HL-60/S4 treated with phorbol 12-myristate 13-acetate at 8.2 ng/mL for 4 days and 3 days (cell line): ENCODE measurements around the gene HPSE2.

Experiments used
- in situ Hi-C: fragments of 300-500 bp; cut with MboI; formaldehyde crosslinking; loops from 2 replicates; pipeline ENCODE4 v1.15.0; 2022; ENCODE audit warnings: low sequenced_read_pairs

Gene HPSE2

GRCh38 chr10:98713586-98713985 is 522.1 kb downstream of the HPSE2 start:
- in situ Hi-C loops: no loop called here

DNA sequence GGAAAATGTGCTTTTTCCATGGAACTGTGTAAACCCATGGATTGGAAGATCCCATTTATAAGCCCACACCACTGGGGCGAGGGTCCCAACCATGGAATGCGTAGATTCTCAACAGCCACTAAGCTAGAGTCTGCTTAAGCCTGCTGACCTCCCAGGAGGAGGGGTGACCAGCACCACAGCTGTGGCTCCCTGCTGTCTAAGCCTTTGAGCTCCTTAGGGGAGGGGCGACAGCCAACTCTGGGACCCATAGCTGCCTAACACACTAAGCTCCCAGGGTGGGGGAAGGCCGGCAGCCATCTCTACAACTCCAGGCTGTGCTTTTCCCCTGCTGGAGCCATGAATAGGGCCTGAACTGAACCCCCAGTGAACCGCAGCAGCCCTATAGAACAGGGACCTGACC is 539.1 kb downstream of the HPSE2 start:
- in situ Hi-C loops: no loop called here

- in situ Hi-C loops: no loop called here
These were observed 540.8 kb downstream of the HPSE2 start for GRCh38 chr10:98694883-98695282.

GRCh38 chr10:98694014-98694413 is 541.6 kb downstream of the HPSE2 start:
- in situ Hi-C loops: no loop called here

DNA sequence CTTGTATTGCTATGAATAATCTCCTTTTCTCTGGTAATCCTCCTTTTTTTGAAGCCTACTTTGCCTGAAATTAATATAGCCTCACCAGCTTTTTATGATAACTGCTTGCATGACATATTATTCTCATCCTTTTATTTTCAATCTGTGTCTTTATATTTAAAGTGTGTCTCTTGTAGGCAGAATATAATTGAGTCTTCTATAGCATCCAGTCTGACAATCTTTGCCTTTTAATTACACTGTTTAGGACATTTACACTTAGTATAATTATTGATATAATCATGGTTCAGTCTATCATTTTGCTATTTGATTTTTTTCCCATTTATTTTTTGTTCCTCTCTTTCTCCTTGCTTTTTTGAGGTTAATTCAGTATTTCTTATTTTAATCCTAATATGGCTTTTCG is 548.0 kb downstream of the HPSE2 start:
- in situ Hi-C loops: no loop called here

DNA sequence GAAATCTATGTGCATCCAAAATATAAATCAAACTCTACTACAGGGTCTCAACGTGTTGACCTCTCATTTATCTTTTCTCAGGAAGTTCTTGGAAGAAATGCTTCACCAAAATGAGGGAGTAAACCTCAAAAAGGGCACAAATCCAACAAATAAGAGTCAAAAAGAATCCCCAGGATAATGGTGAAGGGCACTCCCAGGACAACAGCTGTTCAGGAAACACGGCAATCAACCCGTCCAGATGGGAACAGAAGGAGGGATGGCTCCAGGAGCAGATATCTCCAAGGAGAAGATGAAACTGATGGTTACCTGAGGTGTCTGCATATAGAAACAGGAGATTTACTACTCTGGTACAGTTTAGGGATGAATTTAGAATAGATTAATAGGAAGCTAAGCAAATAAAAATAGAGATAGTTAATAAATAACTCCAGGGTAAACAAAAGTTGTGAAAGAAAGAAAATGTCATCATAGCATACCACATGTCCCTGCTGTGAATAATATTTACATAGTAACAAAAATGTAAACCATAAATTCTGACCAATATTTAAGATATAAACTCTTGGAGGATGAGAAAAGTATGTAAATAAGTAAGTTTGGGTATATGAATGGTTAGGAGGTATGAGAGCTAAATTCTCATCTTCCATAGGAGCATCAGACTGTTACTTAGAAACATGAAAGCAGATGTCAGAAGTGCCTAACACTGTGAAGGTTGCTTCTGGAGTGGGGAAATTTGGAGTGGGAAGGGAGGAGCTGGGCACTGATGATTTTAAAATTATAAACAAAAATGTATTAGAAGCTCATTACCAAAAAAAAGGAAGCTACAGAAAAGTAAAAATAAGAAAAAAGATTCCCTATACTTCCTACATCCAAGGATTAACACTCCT is 551.4 kb downstream of the HPSE2 start:
- in situ Hi-C loops: no loop called here

- in situ Hi-C loops: no loop called here
These were observed 558.8 kb downstream of the HPSE2 start for GRCh38 chr10:98676895-98677294.

DNA sequence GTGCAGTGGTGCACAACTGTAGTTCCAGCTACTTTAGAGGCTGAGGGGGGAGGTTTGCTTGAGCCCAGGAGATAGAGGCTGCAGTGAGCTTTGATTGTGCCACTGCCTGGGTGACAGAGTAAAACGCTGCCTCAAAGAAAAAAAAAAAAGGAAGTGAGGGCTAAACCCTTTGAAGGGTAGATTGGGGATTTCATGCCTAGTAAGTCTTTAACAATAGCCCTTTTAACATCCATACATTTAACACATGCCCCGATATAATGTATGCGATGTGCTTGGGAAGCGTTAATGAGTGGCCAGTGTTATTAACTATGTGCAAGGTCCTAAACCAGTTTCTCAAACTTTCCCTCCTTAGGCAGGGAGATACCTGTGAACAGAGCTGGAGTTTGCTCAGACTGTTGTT is 559.8 kb downstream of the HPSE2 start:
- in situ Hi-C loops: no loop called here

GRCh38 chr10:98673171-98673782 is 562.4 kb downstream of the HPSE2 start:
- in situ Hi-C loops: no loop called here

GRCh38 chr10:98667081-98667480 is 568.6 kb downstream of the HPSE2 start:
- in situ Hi-C loops: loop anchor here (10.0 kb wide), 1 partner anchor 192 kb away; no protein-coding TSS in a partner anchor

DNA sequence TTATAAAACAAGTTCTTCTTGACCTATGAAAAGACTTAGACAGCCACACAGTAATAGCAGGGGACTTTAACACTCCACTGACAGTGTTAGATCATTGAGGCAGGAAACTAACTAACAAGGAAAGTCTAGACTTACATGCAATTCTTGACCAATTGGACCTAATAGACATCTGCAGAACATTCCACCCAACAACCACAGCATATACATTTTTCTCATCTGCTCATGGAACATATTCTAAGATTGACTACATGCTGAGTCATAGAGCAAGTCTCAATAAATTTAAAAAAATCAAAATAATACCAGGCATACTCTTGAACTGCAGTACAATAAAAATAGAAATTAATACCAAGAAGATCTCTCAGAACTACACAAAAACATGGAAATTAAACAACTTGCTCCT is 569.4 kb downstream of the HPSE2 start:
- in situ Hi-C loops: loop anchor here (10.0 kb wide), 1 partner anchor 191 kb away; no protein-coding TSS in a partner anchor

- in situ Hi-C loops: loop anchor here (10.0 kb wide), 1 partner anchor 190 kb away; no protein-coding TSS in a partner anchor
These were observed 571.2 kb downstream of the HPSE2 start for GRCh38 chr10:98664329-98665042.

DNA sequence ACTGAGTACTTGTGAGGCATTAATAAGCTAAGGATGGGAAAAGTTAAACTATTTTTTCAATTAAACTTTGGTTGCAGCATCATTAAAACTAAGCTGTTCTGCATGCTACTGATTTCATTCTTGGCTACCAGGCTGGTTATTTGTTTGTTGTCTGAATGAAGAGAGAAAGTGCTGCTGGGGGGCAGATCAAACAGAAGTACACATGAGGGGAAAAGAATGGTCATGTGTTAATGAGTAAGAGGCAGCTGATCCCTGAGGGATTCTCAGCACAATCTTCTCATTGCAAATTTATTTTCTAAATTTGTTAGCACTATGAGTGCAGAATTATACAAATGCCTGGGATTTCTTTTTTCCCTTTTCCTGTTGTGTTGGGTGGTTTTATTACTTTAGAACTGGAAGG is 575.7 kb downstream of the HPSE2 start:
- in situ Hi-C loops: loop anchor here (10.0 kb wide), 1 partner anchor 185 kb away; no protein-coding TSS in a partner anchor

GRCh38 chr10:98655492-98655891 is 580.2 kb downstream of the HPSE2 start:
- in situ Hi-C loops: no loop called here

DNA sequence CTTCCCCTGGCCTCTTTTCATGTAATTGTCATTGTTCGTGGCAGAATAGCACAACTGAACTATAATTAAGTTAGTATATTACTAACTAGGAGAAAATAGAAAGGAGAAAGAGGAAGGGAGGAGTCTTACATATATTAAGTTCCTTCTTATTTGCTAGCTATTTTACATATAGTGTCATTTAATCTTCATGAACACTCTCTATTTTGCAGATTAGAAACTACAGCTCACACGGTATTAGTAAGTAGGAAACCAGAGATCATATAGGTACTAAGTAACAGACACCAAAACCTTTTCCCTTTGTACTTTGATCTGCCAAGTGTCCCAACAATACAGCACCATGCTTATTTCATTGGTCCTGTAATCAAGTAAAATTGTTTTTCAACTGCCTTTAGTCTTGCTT is 586.5 kb downstream of the HPSE2 start:
- in situ Hi-C loops: no loop called here

DNA sequence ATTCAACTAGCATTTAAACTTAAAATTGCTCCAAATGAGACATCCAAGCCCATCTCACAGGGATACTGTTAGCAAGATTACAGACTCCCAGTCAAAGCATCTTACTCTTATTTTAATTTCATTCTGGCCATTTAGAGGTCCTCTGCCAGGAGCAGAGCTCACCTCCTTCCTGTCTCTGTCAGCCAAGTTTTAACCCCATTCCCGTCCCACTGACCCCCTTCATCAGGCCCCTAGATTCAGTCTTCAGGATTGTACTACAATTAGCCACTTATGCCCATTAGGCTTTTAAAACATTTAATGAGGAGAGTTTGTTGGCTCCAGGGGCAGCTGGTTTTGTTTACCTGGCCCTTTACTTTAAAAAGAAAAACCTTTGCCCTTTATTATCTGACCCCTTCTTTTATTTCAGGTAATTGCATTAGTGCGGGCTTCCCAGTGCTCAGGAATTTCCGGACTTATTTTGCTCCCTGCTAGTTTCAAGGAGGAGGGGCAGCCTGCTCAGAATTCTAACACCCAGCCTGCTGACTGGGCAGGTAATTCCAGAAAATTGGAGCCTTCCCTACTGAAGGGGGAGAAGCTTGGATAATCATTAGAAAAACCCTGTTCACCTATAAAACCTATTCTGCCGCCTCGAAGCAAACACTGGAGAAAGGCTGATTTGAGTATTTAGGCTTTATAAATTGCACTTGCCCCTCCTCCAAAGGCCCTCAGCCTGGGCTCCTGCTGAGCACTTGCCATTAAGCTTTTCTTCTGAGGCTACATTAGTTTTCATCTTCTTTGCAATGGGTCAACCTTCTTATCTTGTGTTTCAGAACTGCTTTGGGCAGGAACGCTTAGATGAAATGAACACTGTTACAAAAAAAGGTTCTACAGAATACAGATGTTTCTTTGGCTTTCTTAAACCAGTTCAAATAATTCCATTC is 588.4 kb downstream of the HPSE2 start:
- in situ Hi-C loops: no loop called here

DNA sequence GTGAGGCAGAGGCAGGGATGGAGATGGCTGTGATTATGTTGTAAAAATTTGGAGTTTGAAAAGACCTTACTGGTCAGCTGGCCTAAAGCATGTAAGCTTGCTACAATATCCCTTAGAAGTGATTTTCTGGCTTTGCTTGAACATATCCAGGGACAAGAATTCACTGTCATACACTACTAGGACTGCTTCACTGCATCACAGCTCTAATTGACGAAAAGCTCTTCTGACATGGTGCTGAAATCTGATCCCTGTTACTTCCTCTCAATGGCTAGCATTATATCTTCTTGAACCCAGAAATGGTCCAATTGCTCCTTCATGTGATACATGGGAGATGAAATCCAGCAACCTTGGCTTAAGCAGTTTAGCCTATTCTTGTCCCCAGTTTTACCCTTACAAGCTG is 591.2 kb downstream of the HPSE2 start:
- in situ Hi-C loops: no loop called here

DNA sequence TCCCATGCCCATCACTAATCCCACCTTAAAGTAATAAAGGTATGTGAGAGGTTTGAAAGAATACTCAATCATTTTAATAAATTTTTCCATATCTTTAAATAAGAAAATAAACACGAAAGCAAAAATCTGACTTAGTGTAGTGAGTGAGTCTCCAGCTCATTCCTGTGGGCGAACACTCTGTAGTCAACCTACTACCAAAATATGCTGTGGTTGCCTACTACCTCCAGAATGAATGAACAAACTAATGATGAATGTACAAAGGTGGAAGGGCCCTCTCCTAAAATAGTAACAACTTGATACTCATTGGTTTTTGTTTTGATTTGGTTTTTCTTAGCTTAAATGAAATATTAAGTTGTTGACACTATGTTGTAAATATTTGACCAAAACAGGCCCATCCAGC is 593.4 kb downstream of the HPSE2 start:
- in situ Hi-C loops: no loop called here

DNA sequence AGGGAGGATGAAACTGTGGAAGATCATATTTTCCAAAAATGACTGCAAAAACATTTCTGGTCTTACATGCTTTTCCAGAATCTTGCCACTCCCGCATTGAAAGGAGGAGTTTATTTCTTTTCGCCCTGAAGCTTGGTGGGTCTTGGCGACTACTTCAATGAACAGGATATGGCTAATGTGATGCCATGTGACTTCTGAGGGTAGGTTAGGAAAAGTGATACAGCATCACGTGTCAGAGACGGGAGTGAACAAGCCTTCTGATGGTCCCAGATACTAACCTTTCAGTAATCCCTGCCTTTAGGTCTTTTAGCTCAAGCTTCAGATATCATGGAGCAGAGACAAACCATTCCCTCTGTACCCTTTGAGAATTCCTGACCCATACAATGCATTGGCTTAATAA is 596.7 kb downstream of the HPSE2 start:
- in situ Hi-C loops: no loop called here

GRCh38 chr10:98636921-98637329 is 598.7 kb downstream of the HPSE2 start:
- in situ Hi-C loops: no loop called here
